ENCODE measurements around the gene STARD5. TPM values are rescaled to one million over a fixed set of nuclear protein-coding genes. Genes with fewer than 3 reads are reported as not detected.

STARD5 gene
- total RNA-seq, 1 donor from 2014 or later, result 5.3 TPM

- H3K4me3 Mint-ChIP-seq (ENCODE audit: unreplicated experiment), result no peak overlapping the region
- H3K27ac Mint-ChIP-seq (ENCODE audit: unreplicated experiment), result no peak overlapping the region
- no peaks in the 10 kb centered on the region for H3K9me3 Mint-ChIP-seq (ENCODE audit: low read depth)
- H3K27me3 Mint-ChIP-seq (ENCODE audit: low read depth), result peaks cover 11% of the 10 kb centered on the region
- DNase-seq (ENCODE audit: low spot score), result no peak
- TF ChIP-seq CTCF (IDR thresholded peaks at IDR 0.05), result no peak
- H3K36me3 Mint-ChIP-seq (ENCODE audit: low read depth), result peaks cover 2% of the 10 kb centered on the region
- peaks cover 17% of the 10 kb centered on the region for H3K4me1 Mint-ChIP-seq (ENCODE audit: low read depth)
These were observed 59.7 kb downstream of the STARD5 start for GRCh38 chr15:81264072-81264857.

GRCh38 chr15:81263477-81263876, 60.5 kb downstream of the STARD5 start:
- Mint-ChIP-seq H3K9me3 (ENCODE audit: low read depth) (no peaks in the 10 kb centered on the region), H3K27me3 (ENCODE audit: low read depth) (peaks cover 11% of the 10 kb centered on the region), H3K4me3 (ENCODE audit: unreplicated experiment) (no peak overlapping the region), H3K4me1 (ENCODE audit: low read depth) (peaks cover 17% of the 10 kb centered on the region), H3K36me3 (ENCODE audit: low read depth) (peaks cover 2% of the 10 kb centered on the region), H3K27ac (ENCODE audit: unreplicated experiment) (no peak overlapping the region)
- no peak for TF ChIP-seq CTCF (IDR thresholded peaks at IDR 0.05)
- no peak for DNase-seq (ENCODE audit: low spot score)

- no peak for DNase-seq (ENCODE audit: low spot score)
- Mint-ChIP-seq H3K9me3 (ENCODE audit: low read depth) (no peaks in the 10 kb centered on the region), H3K27ac (ENCODE audit: unreplicated experiment) (no peak overlapping the region), H3K4me1 (ENCODE audit: low read depth) (peaks cover 20% of the 10 kb centered on the region), H3K4me3 (ENCODE audit: unreplicated experiment) (no peak overlapping the region), H3K36me3 (ENCODE audit: low read depth) (peaks cover 2% of the 10 kb centered on the region), H3K27me3 (ENCODE audit: low read depth) (peaks cover 12% of the 10 kb centered on the region)
- no peak for TF ChIP-seq CTCF (IDR thresholded peaks at IDR 0.05)
These were observed 62.6 kb downstream of the STARD5 start for GRCh38 chr15:81261172-81261811.

- Mint-ChIP-seq H3K27me3 (ENCODE audit: low read depth) (peaks cover 12% of the 10 kb centered on the region), H3K27ac (ENCODE audit: unreplicated experiment) (no peak overlapping the region)
- TF ChIP-seq CTCF (IDR thresholded peaks at IDR 0.05), result no peak
These were observed 64.1 kb downstream of the STARD5 start for GRCh38 chr15:81259760-81260298.

More at GRCh38 chr15:81259760-81260298, 64.1 kb downstream of the STARD5 start:
- Mint-ChIP-seq H3K4me1 (ENCODE audit: low read depth) (peaks cover 6% of the 10 kb centered on the region), H3K36me3 (ENCODE audit: low read depth) (peaks cover 2% of the 10 kb centered on the region), H3K4me3 (ENCODE audit: unreplicated experiment) (no peak overlapping the region), H3K9me3 (ENCODE audit: low read depth) (no peaks in the 10 kb centered on the region)
- DNase-seq (ENCODE audit: low spot score), result no peak

Other genes with a start within 250 kb of the STARD5 start
- not detected in 3 replicates for gene CFAP161, start 189.9 kb downstream of the STARD5 start, total RNA-seq
- gene IL16, start 127.3 kb downstream of the STARD5 start, total RNA-seq, result 1.1 to 2.5 TPM (median 2.0 TPM) in 3 replicates
- not detected in 3 replicates for gene TMC3, start 50.1 kb upstream of the STARD5 start, total RNA-seq

Measured in chondrocyte (in vitro differentiated cells).